ENCODE data around the gene NFATC2IP. TPM values are rescaled to one million over a fixed set of nuclear protein-coding genes. Genes with fewer than 3 reads are reported as not detected.
"Not testable (repeated sequence)": the region's sequence is repeated elsewhere in the genome, so short reads cannot be mapped to it uniquely, and the experiment has no call there.

The NFATC2IP gene
- total RNA-seq, 2 experiments from 2014 or later: 65.6 to 74.4 TPM

DNA sequence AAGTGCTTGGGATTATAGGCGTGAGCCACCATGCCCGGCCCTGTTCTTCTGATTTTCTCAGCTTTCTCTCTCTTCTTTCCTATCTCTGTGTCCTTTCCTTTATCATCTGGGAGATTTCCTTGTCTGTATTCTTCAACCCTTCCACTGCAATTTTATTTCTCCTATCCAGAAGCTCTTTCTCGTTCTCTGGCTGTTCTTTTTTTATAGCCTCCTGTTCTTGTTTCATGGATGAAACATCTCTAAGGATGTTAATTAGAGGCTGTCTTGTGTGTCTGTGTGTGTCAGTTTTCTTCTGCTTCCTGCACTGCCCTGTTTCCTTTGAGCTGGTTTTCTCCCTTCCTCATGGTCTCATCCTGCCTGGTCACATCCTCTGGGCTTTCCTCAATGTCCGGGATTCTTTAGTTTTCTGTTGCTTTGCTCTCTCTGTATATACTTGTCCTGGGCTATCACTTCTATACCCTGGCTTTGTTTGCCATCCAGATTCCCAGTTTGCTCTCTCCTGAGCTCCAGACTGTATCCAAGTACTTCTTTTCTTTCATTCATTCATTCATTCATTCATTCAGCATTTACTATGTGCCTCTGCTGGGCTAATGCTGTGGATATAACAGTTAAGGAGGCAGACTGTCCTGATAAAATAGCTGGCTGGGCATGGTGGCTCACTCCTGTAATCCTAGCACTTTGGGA, 36.6 kb downstream of the NFATC2IP start:
- no peak for DNase-seq
- Mint-ChIP-seq H3K27ac (peak overlapping the region; percentile 92), H3K36me3 (peaks cover 79% of the 10 kb centered on the region), H3K9me3 (peaks cover 7% of the 10 kb centered on the region), H3K27me3 (no peaks in the 10 kb centered on the region), H3K4me3 (peak overlapping the region; percentile 100), H3K4me1 (peaks cover 53% of the 10 kb centered on the region)

DNA sequence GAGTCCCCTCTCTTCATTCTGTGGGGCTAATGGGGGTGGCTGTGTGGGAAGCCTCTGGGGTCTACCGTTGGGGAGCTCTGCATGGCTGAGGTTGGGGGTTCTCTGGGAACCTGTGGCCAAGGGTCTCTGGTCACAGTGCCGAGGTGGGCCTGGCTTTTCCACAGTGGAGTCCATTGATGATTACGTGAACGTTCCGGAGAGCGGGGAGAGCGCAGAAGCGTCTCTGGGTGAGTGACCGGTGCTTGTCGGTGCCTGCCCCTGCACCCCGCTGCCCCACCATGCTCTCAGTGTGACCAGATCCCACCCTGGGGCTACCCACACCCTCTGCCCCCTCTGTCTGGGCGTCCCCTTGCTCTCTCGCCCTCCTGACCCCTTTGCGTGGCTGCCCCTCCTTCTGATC, 38.6 kb downstream of the NFATC2IP start:
- peaks cover 7% of the 10 kb centered on the region for H3K9me3 Mint-ChIP-seq
- peak overlapping the region; percentile 92 for H3K27ac Mint-ChIP-seq
- DNase-seq: no peak
- H3K4me1 Mint-ChIP-seq: peaks cover 48% of the 10 kb centered on the region
- no peaks in the 10 kb centered on the region for H3K27me3 Mint-ChIP-seq
- H3K36me3 Mint-ChIP-seq: peaks cover 63% of the 10 kb centered on the region
- H3K4me3 Mint-ChIP-seq: peak overlapping the region; percentile 100

GRCh38 chr16:28990375-28991040, 39.8 kb downstream of the NFATC2IP start:
- no peaks in the 10 kb centered on the region for H3K27me3 Mint-ChIP-seq
- peak overlapping the region; percentile 92 for H3K27ac Mint-ChIP-seq

DNA sequence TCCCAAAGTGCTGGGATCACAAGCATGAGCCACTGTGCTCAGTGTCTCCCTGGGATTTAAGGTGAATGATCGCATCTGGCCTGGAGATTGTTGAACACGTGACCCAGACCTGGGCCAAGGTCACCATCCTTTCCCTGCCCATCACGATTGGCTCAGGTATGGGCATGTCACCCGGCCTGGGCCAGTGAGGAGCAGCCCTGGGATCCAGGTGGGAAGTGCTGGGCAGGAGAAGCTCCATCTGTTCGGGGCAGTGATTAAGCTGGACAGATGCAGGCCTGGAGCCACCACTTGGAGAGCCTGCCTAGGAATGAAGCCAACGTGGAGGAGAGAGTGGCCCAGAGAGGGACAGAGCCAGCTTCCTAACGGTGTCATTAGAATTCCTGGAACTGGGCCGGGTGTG, 41.0 kb downstream of the NFATC2IP start:
- Mint-ChIP-seq H3K36me3 (peaks cover 49% of the 10 kb centered on the region), H3K9me3 (peaks cover 7% of the 10 kb centered on the region), H3K27me3 (no peaks in the 10 kb centered on the region), H3K27ac (peak overlapping the region; percentile 42), H3K4me1 (peaks cover 46% of the 10 kb centered on the region), H3K4me3 (no peak overlapping the region)
- DNase-seq: no peak

More at GRCh38 chr16:28990375-28991040, 39.8 kb downstream of the NFATC2IP start:
- peak; percentile 75 for DNase-seq
- H3K9me3 Mint-ChIP-seq: peaks cover 7% of the 10 kb centered on the region
- H3K4me1 Mint-ChIP-seq: peaks cover 46% of the 10 kb centered on the region
- peaks cover 59% of the 10 kb centered on the region for H3K36me3 Mint-ChIP-seq
- peak overlapping the region; percentile 65 for H3K4me3 Mint-ChIP-seq

- Mint-ChIP-seq H3K4me3 (no peak overlapping the region), H3K27me3 (no peaks in the 10 kb centered on the region), H3K27ac (peak overlapping the region; percentile 48), H3K36me3 (peaks cover 42% of the 10 kb centered on the region), H3K4me1 (peaks cover 42% of the 10 kb centered on the region), H3K9me3 (peaks cover 2% of the 10 kb centered on the region)
- DNase-seq: no peak
These were observed 41.8 kb downstream of the NFATC2IP start for GRCh38 chr16:28992496-28992895.

DNA sequence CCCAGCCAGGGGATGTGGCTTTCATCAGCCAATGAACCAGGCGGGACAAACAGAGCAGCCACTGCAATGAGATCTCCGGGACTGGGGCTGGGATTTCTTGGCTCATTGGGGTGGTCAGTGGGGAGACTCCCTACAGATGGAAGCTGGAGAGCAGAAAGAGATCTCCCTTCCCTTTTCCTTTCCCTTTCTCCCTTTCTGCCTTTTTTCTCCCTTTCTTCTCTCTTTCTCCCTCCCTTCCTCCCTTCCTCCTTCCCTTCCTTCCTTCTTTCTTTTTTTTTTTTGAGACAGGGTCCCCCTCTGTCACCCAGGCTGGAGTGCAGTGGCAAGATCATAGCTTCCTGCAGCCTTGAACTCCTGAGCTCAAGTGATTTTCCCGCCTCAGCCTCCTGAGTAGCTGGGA, 48.1 kb downstream of the NFATC2IP start:
- Mint-ChIP-seq H3K27ac (no peak overlapping the region), H3K9me3 (no peaks in the 10 kb centered on the region), H3K36me3 (no peaks in the 10 kb centered on the region), H3K27me3 (no peaks in the 10 kb centered on the region), H3K4me3 (no peak overlapping the region), H3K4me1 (peaks cover 13% of the 10 kb centered on the region)
- no peak for DNase-seq

DNA sequence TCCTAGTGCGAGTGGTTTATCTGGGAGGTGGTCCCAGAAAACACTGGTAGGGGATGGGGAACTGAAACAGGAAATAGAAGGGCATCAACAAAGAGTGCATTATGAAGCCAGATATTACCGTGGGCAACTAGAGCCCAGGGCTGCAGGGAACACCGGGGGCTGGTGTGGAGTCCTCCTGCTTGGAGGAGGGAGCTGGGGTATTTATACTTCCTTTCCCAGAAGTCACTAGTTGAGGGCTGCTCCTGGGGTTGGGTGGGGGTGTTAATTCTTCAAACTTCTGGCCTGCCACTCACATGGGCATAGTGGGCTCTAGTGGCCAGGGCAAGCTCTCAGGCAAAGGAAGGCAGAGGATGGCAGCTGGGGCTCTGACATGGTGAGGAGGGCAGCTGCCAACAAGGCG, 48.8 kb downstream of the NFATC2IP start:
- no peak overlapping the region for H3K27ac Mint-ChIP-seq

DNA sequence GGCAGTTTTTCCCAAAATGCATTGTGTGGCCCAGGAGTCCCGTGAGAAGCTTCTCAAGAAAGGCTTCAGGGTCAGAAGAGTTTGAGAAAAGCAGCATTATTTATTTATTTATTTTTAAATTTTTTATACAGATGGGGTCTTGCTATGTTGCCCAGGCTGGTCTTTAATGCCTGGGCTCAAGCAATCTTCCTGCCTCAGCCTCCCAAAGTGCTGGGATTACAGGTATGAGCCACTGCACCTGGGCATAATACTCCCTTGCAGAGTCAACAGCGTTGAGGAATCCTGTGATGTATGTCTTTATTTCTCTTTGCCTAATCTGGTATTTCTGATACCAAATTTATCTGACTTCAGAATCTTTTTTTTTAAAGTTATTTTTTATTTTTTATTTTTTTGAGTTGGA, 49.3 kb downstream of the NFATC2IP start:
- no peaks in the 10 kb centered on the region for H3K27me3 Mint-ChIP-seq
- no peaks in the 10 kb centered on the region for H3K36me3 Mint-ChIP-seq
- H3K4me1 Mint-ChIP-seq: peaks cover 15% of the 10 kb centered on the region
- DNase-seq: no peak
- no peaks in the 10 kb centered on the region for H3K9me3 Mint-ChIP-seq
- H3K4me3 Mint-ChIP-seq: no peak overlapping the region
- H3K27ac Mint-ChIP-seq: no peak overlapping the region

More for the DNA sequence above, 48.8 kb downstream of the NFATC2IP start:
- no peak for DNase-seq
- H3K9me3 Mint-ChIP-seq: no peaks in the 10 kb centered on the region
- H3K4me1 Mint-ChIP-seq: peaks cover 14% of the 10 kb centered on the region
- no peaks in the 10 kb centered on the region for H3K36me3 Mint-ChIP-seq
- H3K4me3 Mint-ChIP-seq: no peak overlapping the region
- H3K27me3 Mint-ChIP-seq: no peaks in the 10 kb centered on the region

GRCh38 chr16:29004496-29005139, 53.9 kb downstream of the NFATC2IP start:
- H3K36me3 Mint-ChIP-seq, H3K27me3 Mint-ChIP-seq, H3K9me3 Mint-ChIP-seq, H3K4me3 Mint-ChIP-seq, DNase-seq, H3K27ac Mint-ChIP-seq: not testable (repeated sequence)
- H3K4me1 Mint-ChIP-seq: peaks cover 30% of the 10 kb centered on the region

GRCh38 chr16:29007730-29008593, 57.2 kb downstream of the NFATC2IP start:
- Mint-ChIP-seq H3K27ac (peak overlapping the region; percentile 92), H3K9me3 (no peaks in the 10 kb centered on the region), H3K36me3 (peaks cover 3% of the 10 kb centered on the region), H3K4me3 (peak overlapping the region; percentile 16), H3K4me1 (peaks cover 48% of the 10 kb centered on the region), H3K27me3 (no peaks in the 10 kb centered on the region)
- DNase-seq: peak; percentile 78

DNA sequence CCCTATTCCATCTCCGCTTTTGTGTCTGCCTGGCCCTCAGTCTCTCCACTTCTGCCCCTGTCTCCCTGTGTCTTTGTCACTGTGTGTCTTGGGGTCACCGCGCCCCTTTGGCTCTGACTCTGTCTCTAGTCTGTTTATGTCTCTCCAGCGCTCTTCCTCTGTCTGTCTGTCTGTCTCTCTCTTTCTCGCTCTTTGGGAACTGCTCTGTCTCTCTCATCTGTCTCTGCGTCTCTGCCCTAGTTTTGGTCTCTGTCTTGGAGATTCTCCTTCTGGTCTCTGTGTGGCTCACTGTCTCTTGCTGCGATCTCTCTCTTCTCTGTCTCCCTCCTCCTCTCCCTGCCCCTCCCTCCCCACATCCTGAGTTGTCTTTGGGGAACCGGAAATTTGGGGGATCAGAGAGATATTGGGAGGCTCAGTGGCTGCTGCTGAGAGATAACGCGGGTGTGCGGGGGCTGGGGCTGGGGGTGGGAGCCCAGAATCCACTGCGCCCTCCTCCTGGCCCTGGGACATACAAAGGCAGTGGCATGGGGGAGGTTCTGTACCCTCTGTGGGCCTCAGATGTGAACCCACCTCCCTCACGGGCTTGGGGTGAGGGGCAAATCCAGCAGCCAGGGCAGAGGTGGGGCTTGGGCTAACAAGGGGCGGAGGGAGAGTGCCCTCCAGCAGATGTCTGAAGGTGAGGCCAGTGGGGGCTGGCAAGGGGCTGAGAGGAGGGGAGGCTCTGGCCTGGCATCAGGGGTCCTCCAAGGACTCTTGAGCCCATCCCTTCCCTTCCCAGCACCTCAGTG, 58.5 kb downstream of the NFATC2IP start:
- DNase-seq: no peak
- no peaks in the 10 kb centered on the region for H3K27me3 Mint-ChIP-seq
- peak overlapping the region; percentile 44 for H3K4me3 Mint-ChIP-seq
- H3K9me3 Mint-ChIP-seq: no peaks in the 10 kb centered on the region
- H3K36me3 Mint-ChIP-seq: peaks cover 3% of the 10 kb centered on the region
- peaks cover 55% of the 10 kb centered on the region for H3K4me1 Mint-ChIP-seq
- peak overlapping the region; percentile 92 for H3K27ac Mint-ChIP-seq

- no peak for DNase-seq
- Mint-ChIP-seq H3K4me3 (no peak overlapping the region), H3K27me3 (no peaks in the 10 kb centered on the region), H3K9me3 (no peaks in the 10 kb centered on the region), H3K27ac (peak overlapping the region; percentile 92), H3K36me3 (peaks cover 7% of the 10 kb centered on the region), H3K4me1 (peaks cover 57% of the 10 kb centered on the region)
These were observed 59.1 kb downstream of the NFATC2IP start for GRCh38 chr16:29009838-29010166.

- Mint-ChIP-seq H3K27me3 (no peaks in the 10 kb centered on the region), H3K27ac (no peak overlapping the region), H3K9me3 (no peaks in the 10 kb centered on the region), H3K4me3 (no peak overlapping the region), H3K36me3 (peaks cover 7% of the 10 kb centered on the region), H3K4me1 (peaks cover 57% of the 10 kb centered on the region)
- no peak for DNase-seq
These were observed 60.4 kb downstream of the NFATC2IP start for GRCh38 chr16:29011112-29011511.

DNA sequence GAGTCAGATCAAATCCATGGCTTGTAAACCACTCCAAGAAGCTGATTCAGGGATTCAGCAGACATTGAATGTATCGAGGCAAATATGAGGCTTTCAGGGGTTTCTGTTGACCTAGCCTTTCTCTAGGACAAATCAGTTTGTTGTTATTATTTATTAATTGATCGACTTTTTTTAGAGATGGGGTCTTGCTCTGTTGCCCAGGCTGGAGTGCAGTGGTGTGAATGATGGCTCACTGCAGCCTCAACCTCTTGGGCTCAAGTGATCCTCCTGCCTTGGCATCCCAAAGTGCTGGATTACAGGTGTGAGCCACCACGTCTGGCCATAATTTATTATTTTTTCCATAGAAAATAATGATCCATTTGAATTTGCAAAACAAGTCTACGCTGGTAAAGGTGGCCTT, 61.1 kb downstream of the NFATC2IP start:
- Mint-ChIP-seq H3K4me1 (peaks cover 57% of the 10 kb centered on the region), H3K4me3 (no peak overlapping the region), H3K27me3 (no peaks in the 10 kb centered on the region), H3K27ac (peak overlapping the region; percentile 95), H3K36me3 (peaks cover 7% of the 10 kb centered on the region), H3K9me3 (no peaks in the 10 kb centered on the region)
- DNase-seq: no peak

All from activated naive CD8-positive, alpha-beta T cell treated with anti-CD3 and anti-CD28 coated beads for 36 hours (primary cell).